DMS 273 (cell line): ENCODE measurements around the gene EPHB1.

ENCODE experiments used
- DNase-seq: peaks from one replicate; lab custom pipeline; 2025; ENCODE audit not compliant: unreplicated experiment; lab: John Stamatoyannopoulos, UW

The EPHB1 gene

DNA sequence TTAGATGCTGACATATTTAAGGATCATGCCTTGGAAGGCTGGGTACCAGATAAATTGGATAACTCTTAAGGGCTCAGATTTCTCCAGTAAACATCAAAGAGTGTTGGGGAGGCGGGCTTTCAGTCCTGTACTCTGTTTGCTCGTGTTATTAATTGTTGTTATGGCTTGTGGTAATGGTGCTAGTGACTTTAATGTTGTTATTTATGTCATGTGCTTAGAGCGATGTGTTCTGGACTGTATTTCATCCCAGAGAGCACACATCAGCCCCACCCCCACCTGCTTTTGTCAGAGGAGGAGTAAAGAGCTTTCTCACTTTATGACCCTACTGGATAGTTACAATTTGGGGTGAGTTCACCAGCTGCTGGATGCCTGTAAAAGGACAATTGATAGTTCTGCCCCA, 386.3 kb downstream of the EPHB1 start:
- DNase-seq = no peak

- no peak for DNase-seq
Observed at GRCh38 chr3:135182364-135182998, 387.4 kb downstream of the EPHB1 start.

DNA sequence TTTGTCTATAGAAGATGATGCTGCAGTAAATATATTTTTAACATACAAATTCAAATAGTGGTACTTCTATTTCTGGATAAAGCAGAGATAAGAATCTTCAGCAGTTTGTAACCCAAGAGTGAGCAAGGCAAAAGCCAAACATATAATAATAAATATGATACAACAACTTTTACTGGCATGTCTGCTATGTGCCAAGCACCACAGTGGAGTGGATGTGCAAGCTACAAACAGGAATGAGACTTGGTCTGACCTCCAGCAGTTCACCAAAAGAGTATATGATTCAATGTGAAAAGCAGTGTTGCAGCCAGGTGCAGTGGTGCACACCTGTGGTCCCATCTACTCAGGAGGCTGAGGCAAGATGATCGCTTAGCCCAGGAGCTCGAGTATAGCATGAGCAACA, 395.6 kb downstream of the EPHB1 start:
- no peak for DNase-seq

DNA sequence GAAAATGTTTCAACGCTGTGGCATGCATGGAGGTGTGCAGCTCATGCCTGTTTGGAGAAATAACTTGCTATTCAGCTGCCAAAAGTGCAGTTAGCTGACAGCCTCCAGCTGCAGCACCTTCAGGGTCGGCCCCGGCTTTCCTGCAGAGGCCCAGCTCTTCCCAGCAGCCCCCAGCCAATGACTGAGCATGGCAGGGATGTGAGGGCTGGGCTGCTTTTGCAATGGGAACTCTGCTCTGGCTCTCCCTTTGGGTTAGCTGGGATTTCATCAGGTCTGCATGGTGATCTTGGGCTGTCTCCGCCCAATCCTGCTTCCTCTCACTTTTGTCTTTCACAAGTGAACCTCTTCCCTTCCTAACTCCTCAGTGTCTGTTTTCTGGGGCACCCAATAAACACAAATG, 396.6 kb downstream of the EPHB1 start:
- DNase-seq = no peak

DNA sequence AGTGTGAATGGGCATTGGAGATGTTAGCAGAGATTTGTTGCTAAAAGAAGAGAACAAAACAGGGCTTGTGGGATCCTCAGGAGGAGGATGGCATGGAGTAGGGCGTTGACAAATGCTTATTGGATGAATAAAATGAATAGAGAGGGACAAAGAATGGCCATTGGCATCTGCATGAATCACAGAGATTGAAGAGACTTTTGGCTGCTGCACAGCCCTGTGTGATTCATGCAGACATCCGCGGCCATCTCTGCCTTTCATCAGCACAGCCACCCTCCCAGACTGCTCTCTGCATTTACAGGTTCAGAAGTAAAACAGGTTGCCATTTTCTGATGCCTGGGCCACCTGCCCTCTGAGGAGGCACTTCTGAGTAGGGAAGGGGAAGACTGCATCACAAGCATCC, 397.9 kb downstream of the EPHB1 start:
- DNase-seq = no peak

GRCh38 chr3:135197246-135197645, 402.2 kb downstream of the EPHB1 start:
- DNase-seq = no peak

DNA sequence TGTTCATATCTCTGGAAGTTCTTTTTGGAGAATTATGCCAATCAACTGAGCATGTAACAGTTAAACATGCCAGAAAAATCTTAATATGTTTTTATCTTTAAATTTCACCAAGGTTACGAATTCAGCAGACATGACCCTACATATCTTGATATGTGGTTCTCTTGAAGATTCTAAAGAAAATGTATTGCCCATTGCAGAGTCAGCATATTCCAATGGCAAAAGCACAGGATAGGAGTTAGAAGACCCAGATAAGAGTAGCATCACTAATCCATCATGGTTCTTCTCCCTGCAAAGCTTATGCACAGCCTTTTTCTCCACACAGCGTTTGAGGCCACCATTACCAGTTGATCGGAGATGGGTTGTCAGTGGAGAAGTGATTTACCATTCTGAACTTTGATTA, 402.8 kb downstream of the EPHB1 start:
- no peak for DNase-seq

DNA sequence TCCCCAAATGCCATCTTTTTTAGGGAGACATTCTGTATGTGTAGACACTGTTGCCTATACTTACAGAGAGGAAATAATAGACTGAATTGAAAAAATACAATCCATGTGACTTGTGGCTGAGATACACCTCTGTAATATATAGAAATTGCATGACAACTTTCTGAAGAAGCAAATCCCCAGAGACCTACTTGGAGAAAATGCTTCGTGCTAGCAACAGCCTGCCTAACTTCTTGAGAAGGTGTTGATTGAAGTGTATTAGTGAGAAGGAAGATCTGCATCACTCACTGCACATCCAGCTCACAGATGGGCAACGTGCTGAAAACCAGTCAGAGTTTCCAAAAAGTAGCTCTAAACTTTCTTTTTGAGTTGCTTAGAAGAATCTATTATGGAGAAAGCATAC, 404.1 kb downstream of the EPHB1 start:
- no peak for DNase-seq

DNA sequence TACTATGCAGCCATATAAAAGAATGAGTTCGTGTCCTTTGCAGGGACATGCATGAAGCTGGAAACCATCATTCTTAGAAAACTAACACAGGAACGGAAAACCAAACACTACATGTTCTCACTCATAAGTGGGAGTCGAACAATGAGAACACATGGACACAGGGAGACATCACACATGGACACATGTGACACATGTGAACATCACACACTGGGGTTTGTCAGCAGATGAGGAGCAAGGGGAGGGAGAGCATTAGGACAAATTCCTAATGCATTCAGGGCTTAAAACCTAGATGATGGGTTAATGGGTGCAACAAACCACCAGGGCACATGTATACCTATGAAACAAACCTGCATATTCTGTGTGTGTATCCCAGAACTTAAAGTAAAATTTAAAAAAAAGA, 408.0 kb downstream of the EPHB1 start:
- no peak for DNase-seq

GRCh38 chr3:135213213-135213612, 418.2 kb downstream of the EPHB1 start:
- no peak for DNase-seq

GRCh38 chr3:135213822-135214221, 418.8 kb downstream of the EPHB1 start:
- DNase-seq = no peak

- DNase-seq = no peak
Observed at GRCh38 chr3:135214400-135214799, 419.3 kb downstream of the EPHB1 start.

DNA sequence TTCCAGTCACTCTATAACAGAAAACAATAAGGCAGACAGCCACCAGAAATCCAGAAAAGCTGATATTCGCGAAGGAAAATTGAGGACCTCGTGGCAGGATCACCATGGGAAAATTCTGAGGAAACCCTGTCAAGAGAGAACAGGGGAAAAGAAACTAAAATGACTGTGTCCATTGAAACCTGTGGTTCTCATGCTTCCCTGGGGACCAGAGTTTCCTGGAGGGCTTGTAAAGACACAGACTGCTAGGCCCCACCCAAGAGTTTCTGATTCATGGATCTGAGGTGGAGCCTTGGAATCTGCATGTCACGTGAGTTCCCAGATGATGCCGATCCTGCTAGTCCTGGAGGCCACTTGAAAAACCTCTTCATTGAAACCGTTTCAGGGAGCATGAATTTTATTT, 420.5 kb downstream of the EPHB1 start:
- DNase-seq = no peak

DNA sequence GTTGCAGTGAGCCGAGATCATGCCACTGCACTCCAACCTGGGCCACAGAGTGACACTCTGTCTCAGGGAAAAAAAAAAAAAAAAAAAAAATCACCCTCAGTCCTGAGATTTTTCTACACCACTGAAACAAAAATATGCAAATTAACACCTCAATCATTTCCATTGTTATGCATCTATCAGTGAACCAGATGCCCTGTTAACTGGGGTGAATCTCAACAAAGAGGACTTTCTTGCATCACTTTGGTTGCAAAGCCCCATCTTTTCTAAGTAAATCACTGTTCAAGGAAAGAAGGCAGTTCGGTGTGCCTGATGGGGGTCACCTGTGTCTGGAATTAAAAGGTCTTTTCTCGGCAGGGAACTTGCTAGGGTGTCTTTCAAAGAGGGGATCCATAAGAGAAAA, 421.6 kb downstream of the EPHB1 start:
- DNase-seq = no peak

- no peak for DNase-seq
Observed at GRCh38 chr3:135217730-135218129, 422.7 kb downstream of the EPHB1 start.

DNA sequence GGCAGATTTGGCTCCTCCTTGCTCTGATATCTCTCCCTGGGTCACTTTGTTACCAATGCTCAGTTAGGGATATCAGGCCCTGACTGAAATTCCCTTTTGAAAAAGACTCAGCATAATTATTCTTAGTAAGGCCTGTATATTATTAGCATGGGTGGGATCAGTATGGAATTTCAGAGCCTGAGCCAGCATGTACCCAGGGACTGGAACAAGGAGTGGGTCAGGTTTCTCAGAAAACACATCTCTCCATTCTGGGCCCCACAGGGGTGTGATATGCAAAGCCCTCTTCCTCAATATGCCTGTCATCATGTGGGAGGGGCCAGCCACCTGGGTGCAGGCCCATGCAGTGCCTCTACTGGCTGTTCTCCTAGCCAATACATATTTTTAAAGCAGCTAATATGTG, 423.2 kb downstream of the EPHB1 start:
- DNase-seq = no peak

DNA sequence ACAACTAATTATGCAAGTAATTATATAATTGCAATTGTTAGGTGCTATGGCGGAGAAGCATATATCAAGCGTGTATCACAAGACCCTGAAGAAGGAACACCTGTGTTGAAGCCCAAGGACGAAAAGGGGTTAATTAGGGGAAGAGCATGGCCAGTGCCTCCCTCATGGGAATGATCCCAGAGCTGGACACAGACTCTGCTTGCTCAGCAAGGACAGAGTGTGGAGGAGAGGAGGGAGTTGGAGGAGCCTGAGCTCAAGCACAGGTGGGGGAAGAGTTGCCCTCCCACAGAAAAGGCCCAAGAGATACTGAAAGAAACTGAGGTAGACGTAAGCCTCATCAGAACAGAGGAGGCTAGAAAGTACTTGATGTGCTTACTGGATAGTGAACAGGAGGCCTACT, 423.7 kb downstream of the EPHB1 start:
- no peak for DNase-seq

GRCh38 chr3:135224815-135225362, 429.8 kb downstream of the EPHB1 start:
- DNase-seq = no peak

GRCh38 chr3:135226057-135226456, 431.0 kb downstream of the EPHB1 start:
- DNase-seq = no peak

GRCh38 chr3:135228201-135228600, 433.1 kb downstream of the EPHB1 start:
- no peak for DNase-seq

DNA sequence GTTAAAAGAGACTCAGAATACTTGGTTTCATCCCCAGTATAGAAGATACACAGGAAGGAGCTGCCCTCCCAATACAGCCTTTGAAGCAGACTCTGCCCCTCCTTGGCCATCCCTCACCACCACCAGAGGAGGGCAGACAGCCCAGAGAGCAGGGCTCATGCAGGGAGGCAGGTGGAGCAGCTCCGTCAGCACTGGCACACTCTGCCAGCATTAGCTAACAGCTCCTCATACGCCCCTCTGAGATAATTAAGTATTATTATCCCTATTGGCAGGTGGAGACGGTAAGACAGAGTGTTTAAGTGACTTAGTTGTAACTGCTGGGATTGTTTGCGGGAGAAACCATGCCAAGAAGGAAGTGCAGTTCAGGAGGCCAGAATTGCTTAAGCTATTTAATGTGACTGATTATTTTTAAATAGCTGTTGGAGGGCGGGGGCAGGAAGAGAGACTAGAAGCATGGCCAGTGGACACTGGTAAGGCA, 434.0 kb downstream of the EPHB1 start:
- peak; percentile 92 for DNase-seq

DNA sequence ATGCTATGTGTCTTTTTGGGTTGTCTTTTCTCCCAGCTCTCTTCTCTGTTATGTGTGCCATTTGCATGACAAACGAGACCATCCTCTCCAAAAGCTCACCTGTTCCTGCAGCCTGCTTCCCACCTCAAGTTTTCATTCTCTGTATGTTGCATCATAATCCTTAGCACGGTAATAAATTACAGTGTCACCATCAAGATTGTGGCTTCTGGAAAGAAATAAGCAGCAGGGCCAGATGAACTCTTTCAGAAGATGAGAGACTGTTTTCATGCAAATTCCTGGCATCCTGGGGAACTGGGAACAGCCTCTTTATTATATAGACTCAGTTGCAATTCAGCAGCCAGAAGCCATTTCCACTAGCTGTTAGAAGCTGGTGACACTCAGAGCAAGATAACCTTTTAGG, 436.7 kb downstream of the EPHB1 start:
- no peak for DNase-seq

DNA sequence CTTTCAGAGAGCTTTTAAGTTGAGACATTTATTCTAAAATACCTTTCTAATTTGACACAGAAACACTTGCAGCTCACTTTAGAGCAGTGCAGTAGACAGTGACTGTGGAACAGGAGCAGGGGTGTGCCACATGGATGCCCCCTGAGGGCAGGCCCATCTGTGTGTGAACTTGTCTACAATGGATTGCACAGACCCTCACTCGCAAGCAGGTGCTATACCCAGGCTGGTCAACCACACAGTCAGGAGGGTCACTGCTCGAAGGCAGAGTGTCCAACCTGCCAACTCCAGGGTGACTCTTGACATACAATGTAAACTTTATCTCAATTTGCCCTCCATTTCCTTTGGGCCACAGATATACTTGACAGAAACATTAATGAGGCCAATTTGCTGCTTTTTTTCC, 437.2 kb downstream of the EPHB1 start:
- DNase-seq = no peak
